ENCODE results near the gene PHKA1. TPM values are rescaled to one million over a fixed set of nuclear protein-coding genes. Genes with fewer than 3 reads are reported as not detected.

PHKA1 gene
- 4.3 and 6.0 TPM in 2 replicates for total RNA-seq

GRCh38 chrX:72713599-72714477 is at the start of gene PHKA1:
PHKA1 (minus strand) TSS chrX:72714306; CDS start chrX:72713880, 426 bp downstream.

GRCh38 chrX:72572248-72573157 is 141.6 kb downstream of the PHKA1 start, which contains the start of gene HDAC8:
HDAC8 (minus strand) TSS chrX:72572843; CDS start chrX:72572761, 82 bp downstream.

Other genes with a start within 250 kb of the PHKA1 start
- gene HDAC8, start 141.5 kb downstream of the PHKA1 start, total RNA-seq: 25.1 and 28.9 TPM in 2 replicates
- not detected in 2 replicates for gene DMRTC1B, start 62.6 kb upstream of the PHKA1 start, total RNA-seq
- not detected in 2 replicates for gene FAM236B, start 68.4 kb upstream of the PHKA1 start, total RNA-seq
- not detected in 2 replicates for gene FAM236D, start 93.9 kb upstream of the PHKA1 start, total RNA-seq
- gene FAM236C, start 198.3 kb upstream of the PHKA1 start, total RNA-seq: not detected in 2 replicates
- not detected in 2 replicates for gene FAM236A, start 223.9 kb upstream of the PHKA1 start, total RNA-seq
- gene DMRTC1, start 229.5 kb upstream of the PHKA1 start, total RNA-seq: not detected in 2 replicates

Measured in bronchial smooth muscle cell (primary cell).